GM12872 (cell line): ENCODE measurements around the gene RXRA.

ENCODE experiments used
- TF ChIP-seq, protein P1 (sequence below): IDR thresholded peaks from 3 replicates; pipeline ENCODE4 v1.5.1; 2011; ENCODE audit warnings: low read depth, mild to moderate bottlenecking, low read length, moderate library complexity; ENCODE audit not compliant: insufficient read depth

Gene RXRA

DNA sequence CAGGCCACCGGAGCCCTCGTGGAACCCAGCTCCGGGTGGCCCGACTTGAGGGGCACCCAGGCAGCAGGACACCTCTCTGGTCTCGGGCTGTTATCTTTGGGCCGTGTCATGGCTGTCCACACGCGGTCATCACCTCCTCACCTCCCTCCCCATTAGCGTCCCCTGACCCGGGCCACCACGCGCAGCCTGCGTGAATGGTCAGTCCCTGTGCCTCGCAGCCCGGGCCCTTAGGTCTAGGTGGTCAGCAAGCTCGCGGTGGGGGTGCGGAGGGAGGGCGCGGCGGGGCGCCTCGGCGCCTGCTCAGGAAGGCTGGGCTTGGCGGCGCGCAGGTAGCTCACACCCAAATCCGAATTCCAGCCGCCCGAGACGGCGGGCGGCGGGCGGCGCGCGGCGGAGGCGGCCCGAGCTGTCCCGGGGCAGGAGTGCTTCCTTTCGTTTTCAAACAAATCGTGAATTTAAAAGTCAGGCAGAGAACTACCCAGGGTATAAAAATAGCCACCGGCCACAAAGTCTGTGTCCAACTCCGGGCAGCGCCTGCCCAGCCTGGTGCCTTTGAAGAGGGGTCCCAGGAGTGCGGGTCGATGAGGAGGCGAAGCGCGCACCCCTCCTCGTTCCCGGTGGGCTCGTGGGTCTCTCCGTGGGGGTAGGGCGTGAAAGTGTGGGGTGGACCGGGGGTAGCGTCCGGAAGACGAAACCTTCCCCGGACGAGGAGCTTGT, 1.0 kb upstream of the RXRA start:
- TF ChIP-seq, protein P1, sequence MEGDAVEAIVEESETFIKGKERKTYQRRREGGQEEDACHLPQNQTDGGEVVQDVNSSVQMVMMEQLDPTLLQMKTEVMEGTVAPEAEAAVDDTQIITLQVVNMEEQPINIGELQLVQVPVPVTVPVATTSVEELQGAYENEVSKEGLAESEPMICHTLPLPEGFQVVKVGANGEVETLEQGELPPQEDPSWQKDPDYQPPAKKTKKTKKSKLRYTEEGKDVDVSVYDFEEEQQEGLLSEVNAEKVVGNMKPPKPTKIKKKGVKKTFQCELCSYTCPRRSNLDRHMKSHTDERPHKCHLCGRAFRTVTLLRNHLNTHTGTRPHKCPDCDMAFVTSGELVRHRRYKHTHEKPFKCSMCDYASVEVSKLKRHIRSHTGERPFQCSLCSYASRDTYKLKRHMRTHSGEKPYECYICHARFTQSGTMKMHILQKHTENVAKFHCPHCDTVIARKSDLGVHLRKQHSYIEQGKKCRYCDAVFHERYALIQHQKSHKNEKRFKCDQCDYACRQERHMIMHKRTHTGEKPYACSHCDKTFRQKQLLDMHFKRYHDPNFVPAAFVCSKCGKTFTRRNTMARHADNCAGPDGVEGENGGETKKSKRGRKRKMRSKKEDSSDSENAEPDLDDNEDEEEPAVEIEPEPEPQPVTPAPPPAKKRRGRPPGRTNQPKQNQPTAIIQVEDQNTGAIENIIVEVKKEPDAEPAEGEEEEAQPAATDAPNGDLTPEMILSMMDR: no peak

DNA sequence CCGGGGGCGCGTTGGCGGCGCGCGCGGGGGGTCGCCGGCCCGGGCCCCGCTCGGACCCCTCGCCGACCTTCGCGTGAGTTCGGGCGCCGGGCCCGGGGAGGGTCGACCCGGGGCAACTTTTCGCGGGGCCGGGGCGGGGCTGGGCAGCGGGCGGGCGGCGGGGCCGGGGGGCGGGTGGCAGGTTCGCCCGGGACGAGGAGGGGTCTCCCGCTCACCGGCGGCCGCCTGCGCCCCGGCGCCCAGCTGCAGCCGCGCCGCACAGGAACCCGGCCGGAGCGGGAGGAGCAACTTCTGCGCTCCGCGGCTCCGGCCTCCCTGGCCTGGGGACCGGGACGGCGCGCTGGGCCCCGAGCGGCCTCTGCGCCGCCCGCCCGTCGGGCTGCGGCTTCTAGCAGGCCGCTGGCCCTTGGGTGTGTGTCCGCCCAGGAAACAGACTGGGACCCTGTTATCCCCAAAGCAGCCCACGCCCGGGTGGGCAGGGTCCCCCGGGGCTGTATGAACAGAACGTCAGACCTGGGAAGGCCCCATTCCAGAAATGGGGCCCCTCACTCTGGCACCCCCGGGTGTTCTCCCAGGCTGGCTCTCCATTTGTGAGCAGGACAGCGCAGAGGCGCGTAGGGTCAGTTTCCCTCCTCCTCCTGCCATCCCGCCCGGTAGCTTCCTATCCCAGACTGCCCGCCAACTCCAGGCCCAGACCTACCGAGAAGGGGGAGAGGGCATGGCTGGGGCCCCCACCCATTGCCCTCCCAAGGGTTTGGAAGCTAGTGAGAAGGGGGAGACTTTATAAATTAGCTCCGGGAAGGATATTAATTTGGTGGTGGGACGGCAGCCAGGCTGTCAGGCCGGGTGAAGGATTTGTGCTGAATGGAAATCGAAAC, 708 bp downstream of the RXRA start:
- TF ChIP-seq, protein P1: no peak

DNA sequence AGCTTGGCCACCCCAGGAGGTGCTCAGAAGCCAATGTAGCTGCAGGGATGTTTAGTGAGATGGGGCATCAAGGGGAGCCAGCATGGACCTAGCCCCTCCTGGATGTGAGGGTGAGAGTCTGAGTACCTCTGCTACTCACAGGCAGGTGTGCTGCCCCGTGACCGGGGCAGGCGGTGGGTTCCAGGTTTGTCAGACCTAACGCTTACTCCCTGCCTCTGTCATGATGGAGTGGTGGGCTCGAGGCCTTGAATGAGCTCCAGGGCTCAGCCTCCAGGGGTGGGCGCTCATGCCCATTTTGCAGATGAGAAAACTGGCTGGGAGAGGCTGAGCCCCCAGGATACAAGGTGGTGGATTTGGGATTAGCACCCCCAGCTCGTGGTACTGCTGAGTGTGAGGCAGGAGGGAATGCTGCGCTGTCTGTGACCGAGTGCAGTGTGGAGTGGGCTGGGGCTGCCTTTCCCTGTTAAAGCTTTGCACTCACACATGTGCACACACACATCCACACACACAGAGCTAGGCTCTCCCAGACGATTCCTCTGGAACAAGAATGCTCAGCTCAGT, 1.5 kb downstream of the RXRA start:
- TF ChIP-seq, protein P1: no peak

DNA sequence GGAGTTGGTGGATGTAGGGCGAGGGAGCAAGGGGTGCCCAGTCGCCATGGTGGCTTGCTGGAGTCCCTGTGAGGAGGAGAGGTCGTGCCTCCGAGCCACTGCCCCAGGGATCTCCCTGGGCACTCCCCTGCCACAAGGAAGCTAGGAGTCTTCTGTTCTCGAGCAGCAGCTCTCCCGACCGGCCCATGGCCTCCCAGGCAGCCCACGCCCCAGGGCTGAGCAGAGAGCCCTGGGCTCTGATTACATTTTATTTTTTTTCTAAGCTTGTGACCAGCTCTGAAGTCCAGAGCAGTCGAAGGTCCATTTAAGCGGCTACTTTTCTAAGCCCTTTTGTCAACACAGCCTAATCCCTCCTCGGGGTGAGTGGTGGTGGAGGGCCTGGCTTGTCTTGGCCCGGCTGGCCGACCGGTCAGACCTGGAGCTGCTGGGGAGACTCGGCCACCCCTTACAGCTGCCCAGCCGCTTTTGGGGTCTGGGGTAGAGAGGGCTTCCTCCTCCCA, 2.1 kb downstream of the RXRA start:
- TF ChIP-seq, protein P1: no peak

DNA sequence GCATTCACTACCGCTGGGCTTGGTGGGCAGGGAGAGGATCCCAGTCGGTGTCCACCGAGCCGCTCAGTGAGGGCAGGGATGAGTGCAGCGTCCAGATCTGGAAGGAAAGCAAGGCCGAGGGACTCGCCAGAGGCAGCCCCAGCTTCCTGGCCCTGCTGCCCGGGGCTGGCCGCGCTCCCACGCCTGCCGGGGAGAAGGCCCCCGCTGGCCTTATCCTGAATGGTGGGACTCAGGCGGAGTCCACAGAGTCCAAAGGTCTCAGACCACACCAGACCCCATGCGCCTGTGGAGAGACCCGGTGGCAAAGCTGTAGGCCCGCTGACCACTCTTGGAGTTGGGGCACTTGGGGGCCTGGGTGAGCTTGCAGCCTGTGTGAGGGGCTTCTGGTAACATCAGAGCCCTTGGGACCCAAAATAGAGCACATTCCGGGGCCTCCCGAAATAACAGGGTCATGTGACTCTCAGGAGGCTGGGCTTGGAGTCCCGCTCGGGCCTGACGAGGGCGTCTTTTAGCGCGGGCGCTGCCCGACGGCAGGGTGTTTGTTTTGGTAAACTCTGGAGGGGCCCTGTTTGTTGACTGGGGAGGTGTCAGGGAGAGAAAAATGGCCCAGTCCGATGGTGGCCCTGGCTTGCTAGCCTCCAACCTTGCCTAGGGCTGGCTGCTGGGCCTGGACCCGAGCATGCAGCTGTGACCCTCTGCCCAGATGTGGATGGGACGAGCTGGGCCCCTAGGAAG, 2.8 kb downstream of the RXRA start:
- TF ChIP-seq, protein P1: no peak

DNA sequence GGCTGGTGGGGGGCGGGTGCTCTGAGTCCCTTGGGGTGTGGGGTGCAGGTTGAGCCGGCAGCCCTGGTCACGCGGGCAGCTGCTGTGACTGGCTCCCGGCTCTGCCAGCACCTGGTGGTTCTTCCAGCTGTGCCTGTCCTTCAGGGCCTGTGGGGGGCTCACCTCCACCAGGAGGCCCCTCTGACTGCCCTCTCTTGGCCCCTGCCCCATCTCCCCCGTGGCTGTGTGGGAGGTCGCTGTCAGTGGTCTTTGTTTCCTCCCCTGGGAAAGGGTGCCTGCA, 3.3 kb downstream of the RXRA start:
- TF ChIP-seq, protein P1: no peak

DNA sequence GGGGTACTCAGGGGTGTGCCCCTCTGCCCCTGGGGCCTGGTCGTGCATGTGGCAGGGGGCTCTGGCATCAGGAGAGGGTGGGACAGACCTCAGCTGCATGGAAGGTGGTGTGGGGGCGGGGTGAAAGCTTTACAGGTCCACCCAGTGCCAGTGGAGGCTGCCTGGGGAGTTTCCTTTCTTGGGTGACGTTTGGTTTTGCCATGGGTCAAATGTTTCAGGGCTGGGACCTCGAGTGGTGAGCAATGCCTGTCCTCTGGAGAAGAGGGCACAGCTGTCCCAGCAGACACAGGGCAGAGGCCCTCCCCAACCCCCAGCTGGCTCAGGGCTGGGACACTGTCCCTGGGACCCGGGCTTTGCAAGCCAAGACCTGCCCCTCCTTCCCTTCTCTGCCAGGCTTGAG, 3.6 kb downstream of the RXRA start:
- TF ChIP-seq, protein P1: no peak
